ENCODE results near the gene RASGRF1.

DNA sequence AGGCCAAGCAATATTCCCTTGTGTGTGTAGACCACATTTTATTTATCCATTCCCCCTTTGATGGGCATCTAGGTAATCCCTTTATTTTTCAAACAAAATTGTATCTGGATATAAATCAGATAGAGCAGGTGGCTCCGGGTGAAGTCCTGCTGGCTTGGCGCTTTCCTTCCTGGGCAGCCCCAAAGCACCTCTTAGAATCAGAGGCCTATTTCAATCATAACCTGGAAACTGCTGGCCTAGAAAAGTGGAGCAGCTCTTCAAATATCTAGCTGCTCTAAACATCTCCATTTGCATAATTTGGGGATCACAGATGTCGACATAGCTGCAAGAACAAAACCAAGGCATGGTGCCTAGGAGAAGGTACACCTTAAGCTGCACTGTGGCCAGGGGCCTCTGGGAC, 40.2 kb downstream of the RASGRF1 start:
- TF ChIP-seq, protein P1, sequence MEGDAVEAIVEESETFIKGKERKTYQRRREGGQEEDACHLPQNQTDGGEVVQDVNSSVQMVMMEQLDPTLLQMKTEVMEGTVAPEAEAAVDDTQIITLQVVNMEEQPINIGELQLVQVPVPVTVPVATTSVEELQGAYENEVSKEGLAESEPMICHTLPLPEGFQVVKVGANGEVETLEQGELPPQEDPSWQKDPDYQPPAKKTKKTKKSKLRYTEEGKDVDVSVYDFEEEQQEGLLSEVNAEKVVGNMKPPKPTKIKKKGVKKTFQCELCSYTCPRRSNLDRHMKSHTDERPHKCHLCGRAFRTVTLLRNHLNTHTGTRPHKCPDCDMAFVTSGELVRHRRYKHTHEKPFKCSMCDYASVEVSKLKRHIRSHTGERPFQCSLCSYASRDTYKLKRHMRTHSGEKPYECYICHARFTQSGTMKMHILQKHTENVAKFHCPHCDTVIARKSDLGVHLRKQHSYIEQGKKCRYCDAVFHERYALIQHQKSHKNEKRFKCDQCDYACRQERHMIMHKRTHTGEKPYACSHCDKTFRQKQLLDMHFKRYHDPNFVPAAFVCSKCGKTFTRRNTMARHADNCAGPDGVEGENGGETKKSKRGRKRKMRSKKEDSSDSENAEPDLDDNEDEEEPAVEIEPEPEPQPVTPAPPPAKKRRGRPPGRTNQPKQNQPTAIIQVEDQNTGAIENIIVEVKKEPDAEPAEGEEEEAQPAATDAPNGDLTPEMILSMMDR (IDR thresholded peaks at IDR 0.05) = no peak
- TF ChIP-seq EP300 (IDR thresholded peaks at IDR 0.05) (no peak), POLR2A (IDR thresholded peaks at IDR 0.05) (no peak)
